SU-DHL-6 (cell line): Measurements from ENCODE around the gene FAM83C.

Source experiments
- EZH2phosphoT487 ChIP-seq: fragments of 200-600 bp; sonication (generic), shearing (Covaris generic); conservative IDR thresholded peaks from 2 replicates; pipeline ENCODE4 v1.6.1; 2018; ENCODE audit warnings: mild to moderate bottlenecking, antibody characterized with exemption, low read length, moderate library complexity, mixed read lengths
- TF ChIP-seq, protein P1 (sequence below): fragments of 200-600 bp; sonication (generic); IDR thresholded peaks from one replicate; pipeline ENCODE4 v1.5.1; 2017; ENCODE audit warnings: antibody characterized with exemption, mild to moderate bottlenecking, low read length, moderate library complexity; ENCODE audit not compliant: insufficient read depth, poor library complexity, severe bottlenecking

DNA sequence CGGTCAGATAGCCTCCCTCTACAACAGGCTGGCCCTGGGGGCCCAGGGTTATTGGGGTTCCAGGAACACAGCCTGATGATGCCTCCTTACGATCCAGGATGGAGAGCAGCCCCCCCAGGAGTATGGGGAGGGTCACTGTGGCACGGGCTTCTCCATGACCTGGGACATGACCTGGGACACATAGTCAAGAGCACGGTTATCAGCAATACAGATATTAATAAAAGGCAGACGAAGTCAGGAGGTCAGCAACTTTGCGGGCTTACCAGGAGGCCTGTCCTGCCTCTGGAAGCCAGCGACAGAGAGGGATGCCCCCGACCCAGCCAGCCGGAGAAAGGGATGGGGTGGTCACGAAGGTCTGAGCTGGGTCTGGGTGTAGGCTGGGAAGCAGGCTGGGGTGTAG is 15.1 kb downstream of the FAM83C start:
- TF ChIP-seq, protein P1, sequence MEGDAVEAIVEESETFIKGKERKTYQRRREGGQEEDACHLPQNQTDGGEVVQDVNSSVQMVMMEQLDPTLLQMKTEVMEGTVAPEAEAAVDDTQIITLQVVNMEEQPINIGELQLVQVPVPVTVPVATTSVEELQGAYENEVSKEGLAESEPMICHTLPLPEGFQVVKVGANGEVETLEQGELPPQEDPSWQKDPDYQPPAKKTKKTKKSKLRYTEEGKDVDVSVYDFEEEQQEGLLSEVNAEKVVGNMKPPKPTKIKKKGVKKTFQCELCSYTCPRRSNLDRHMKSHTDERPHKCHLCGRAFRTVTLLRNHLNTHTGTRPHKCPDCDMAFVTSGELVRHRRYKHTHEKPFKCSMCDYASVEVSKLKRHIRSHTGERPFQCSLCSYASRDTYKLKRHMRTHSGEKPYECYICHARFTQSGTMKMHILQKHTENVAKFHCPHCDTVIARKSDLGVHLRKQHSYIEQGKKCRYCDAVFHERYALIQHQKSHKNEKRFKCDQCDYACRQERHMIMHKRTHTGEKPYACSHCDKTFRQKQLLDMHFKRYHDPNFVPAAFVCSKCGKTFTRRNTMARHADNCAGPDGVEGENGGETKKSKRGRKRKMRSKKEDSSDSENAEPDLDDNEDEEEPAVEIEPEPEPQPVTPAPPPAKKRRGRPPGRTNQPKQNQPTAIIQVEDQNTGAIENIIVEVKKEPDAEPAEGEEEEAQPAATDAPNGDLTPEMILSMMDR: no peak
- no peak for TF ChIP-seq EZH2phosphoT487
